ENCODE data around the gene GPC6. TPM values are rescaled to one million over a fixed set of nuclear protein-coding genes. Genes with fewer than 3 reads are reported as not detected.

The GPC6 gene
- total and polyA plus RNA-seq, 9 of the 15 experiments (the other 6 are each of a cell fraction or from before 2014, with no cell fraction given): under 0.01 to 0.20 (median 0.01) TPM; not detected in 4

- 0% methylated on average over 1 of the region's 1 CpG for WGBS (ENCODE audit: insufficient coverage, low coverage, missing lambda C conversion rate)
- CTCF ChIA-PET (ENCODE audit: low intra/inter-chr PET ratio): no interaction called here
- no peaks in the 10 kb centered on the region for H3K79me2 ChIP-seq (ENCODE audit: control insufficient read depth, insufficient read depth, low read length)
- H3K4me3 ChIP-seq: no peak overlapping the region
- TF ChIP-seq ETV6 (IDR thresholded peaks at IDR 0.05; ENCODE audit: borderline replicate concordance in 1 of 2, low read depth in 2 of 2, low read length in 1 of 2): no peak
- no peak for TF ChIP-seq ETV6 (CRISPR knock-in tag; IDR thresholded peaks at IDR 0.05; ENCODE audit: borderline replicate concordance)
- no peak for TF ChIP-seq NFE2L1 (tag; IDR thresholded peaks at IDR 0.05; ENCODE audit: borderline replicate concordance, low read depth)
- TF ChIP-seq HDAC3 (IDR thresholded peaks at IDR 0.05; ENCODE audit: borderline replicate concordance, partially characterized antibody): no peak
- FAIRE-seq (no peak), DNase-seq (ENCODE audit: extremely low read depth in 1 of 4, low spot score in 3 of 4) (no peak), ATAC-seq (no peak)
- H3K27me3 ChIP-seq (ENCODE audit: control insufficient read depth in 2 of 2, insufficient read depth in 2 of 2, low read length in 2 of 2): no peaks in the 10 kb centered on the region
- no peaks in the 10 kb centered on the region for H3K4me1 ChIP-seq (replicated peaks in 1 of 2; ENCODE audit: control insufficient read depth in 2 of 2, insufficient read depth in 2 of 2, low read length in 2 of 2)
- intact Hi-C loops (cut with micrococcal nuclease): no loop called here
- H3K9me3 ChIP-seq (replicated peaks; ENCODE audit: control insufficient read depth, insufficient read depth, low read depth, low read length): no peaks in the 10 kb centered on the region
- H3K9ac ChIP-seq (ENCODE audit: insufficient read depth in 1 of 2, low read depth in 2 of 2, low read length in 2 of 2): no peak overlapping the region
- no TSS peak for BruUV-seq (replicated peaks)
- no peaks in the 10 kb centered on the region for H3K36me3 ChIP-seq (ENCODE audit: control insufficient read depth, insufficient read depth, low read length)
- POLR2A ChIA-PET: no interaction called here
- no peaks in the 10 kb centered on the region for H4K20me1 ChIP-seq (replicated peaks; ENCODE audit: control insufficient read depth, insufficient read depth, low read length)
- no peak overlapping the region for H3K27ac ChIP-seq (ENCODE audit: extremely low read depth, low read depth, low read length)
- no peak overlapping the region for H3K4me2 ChIP-seq (ENCODE audit: insufficient read depth, low read length)
- in situ Hi-C loops (cut with MboI): no loop called here
- H2AFZ ChIP-seq (ENCODE audit: low read depth, low read length): no peak overlapping the region
- no peaks in the 10 kb centered on the region for H3K9me1 ChIP-seq (ENCODE audit: control insufficient read depth, insufficient read depth, low read length)
Measured at GRCh38 chr13:94033098-94033497, 806.5 kb downstream of the GPC6 start.

- ChIA-PET CTCF (ENCODE audit: low intra/inter-chr PET ratio) (no interaction called here), POLR2A (no interaction called here)
- Histone ChIP-seq H3K4me2 (ENCODE audit: insufficient read depth, low read length) (no peak overlapping the region), H3K79me2 (ENCODE audit: control insufficient read depth, insufficient read depth, low read length) (no peaks in the 10 kb centered on the region), H3K9me1 (ENCODE audit: control insufficient read depth, insufficient read depth, low read length) (no peaks in the 10 kb centered on the region), H3K9ac (ENCODE audit: insufficient read depth in 1 of 2, low read depth in 2 of 2, low read length in 2 of 2) (no peak overlapping the region), H3K4me1 (replicated peaks in 1 of 2; ENCODE audit: control insufficient read depth in 2 of 2, insufficient read depth in 2 of 2, low read length in 2 of 2) (no peaks in the 10 kb centered on the region), H3K36me3 (ENCODE audit: control insufficient read depth, insufficient read depth, low read length) (no peaks in the 10 kb centered on the region), H2AFZ (ENCODE audit: low read depth, low read length) (no peak overlapping the region), H3K27me3 (ENCODE audit: control insufficient read depth in 2 of 2, insufficient read depth in 2 of 2, low read length in 2 of 2) (no peaks in the 10 kb centered on the region), H3K27ac (ENCODE audit: extremely low read depth, low read depth, low read length) (no peak overlapping the region), H3K9me3 (replicated peaks; ENCODE audit: control insufficient read depth, insufficient read depth, low read depth, low read length) (no peaks in the 10 kb centered on the region), H4K20me1 (replicated peaks; ENCODE audit: control insufficient read depth, insufficient read depth, low read length) (no peaks in the 10 kb centered on the region), H3K4me3 (no peak overlapping the region)
- no peak for FAIRE-seq
- 0% methylated on average over 7 of the region's 7 CpGs for WGBS (ENCODE audit: insufficient coverage, low coverage, missing lambda C conversion rate)
- in situ Hi-C loops (cut with MboI) (no loop called here), intact Hi-C loops (cut with micrococcal nuclease) (no loop called here)
- BruUV-seq (replicated peaks): no TSS peak
- no peak for DNase-seq (ENCODE audit: extremely low read depth in 1 of 4, low spot score in 3 of 4)
- ATAC-seq: no peak
- TF ChIP-seq JUN (IDR thresholded peaks at IDR 0.05; ENCODE audit: borderline replicate concordance, low read depth, low read length): no peak
- no peak for TF ChIP-seq JUN (CRISPR knock-in tag; IDR thresholded peaks at IDR 0.05; ENCODE audit: borderline replicate concordance)
- no peak for TF ChIP-seq ZBED1 (IDR thresholded peaks at IDR 0.05)
- no peak for TF ChIP-seq HDAC2 (IDR thresholded peaks at IDR 0.05)
- no peak for TF ChIP-seq HMGXB4 (CRISPR knock-in tag; IDR thresholded peaks at IDR 0.05)
- TF ChIP-seq RFX5 (IDR thresholded peaks at IDR 0.05; ENCODE audit: low read depth, low read length): no peak
- TF ChIP-seq CREBBP (IDR thresholded peaks at IDR 0.05; ENCODE audit: low read depth, low read length): no peak
- no peak for TF ChIP-seq MEF2A (IDR thresholded peaks at IDR 0.05; ENCODE audit: control insufficient read depth, low read depth, low read length)
Measured at GRCh38 chr13:94033830-94034642, 807.4 kb downstream of the GPC6 start.
